ENCODE results near the gene WDTC1. TPM values are rescaled to one million over a fixed set of nuclear protein-coding genes. Genes with fewer than 3 reads are reported as not detected.

The WDTC1 gene
- total and polyA plus RNA-seq, 2 of the 8 experiments (the other 6 are each of a cell fraction or from before 2014, with no cell fraction given): 7.5 to 18.7 TPM

GRCh38 chr1:27348861-27349783 is 114.7 kb downstream of the WDTC1 start:
- Histone ChIP-seq H3K4me3 (ENCODE audit: extremely low read depth in 1 of 4, insufficient read depth in 2 of 4, low read depth in 3 of 4, low read length in 4 of 4) (peak overlapping the region; percentile 47 to 63 (median 51)), H3K23me2 (ENCODE audit: low read depth, low read length) (peaks cover 23% of the 10 kb centered on the region), H3K4me2 (ENCODE audit: insufficient read depth in 1 of 2, low read depth in 2 of 2, low read length in 2 of 2) (peak overlapping the region; percentile 77 to 83), H3K23ac (ENCODE audit: insufficient read length) (no peak overlapping the region), H4K8ac (ENCODE audit: extremely low read depth, insufficient read depth, low read length) (peak overlapping the region; percentile 62), H4K91ac (replicated peaks; ENCODE audit: insufficient read length, low read length) (peak overlapping the region; percentile 85), H2BK15ac (ENCODE audit: low read length) (no peak overlapping the region), H3K9ac (replicated peaks in 1 of 4; ENCODE audit: extremely low read depth in 1 of 4, low read depth in 3 of 4, low read length in 3 of 4) (peak overlapping the region in 2 of 4 experiments; percentile 13 to 37; a peak in 4 of 7 replicates), H3K79me1 (ENCODE audit: low read depth, low read length) (no peaks in the 10 kb centered on the region), H2AK5ac (ENCODE audit: low read depth, low read length) (no peak overlapping the region), H3K36me3 (ENCODE audit: control insufficient read depth in 2 of 4, insufficient read depth in 4 of 4, low read length in 3 of 4) (0 out of 8 replicates have a peak, but pooled peaks cover 0 to 3% (median 0%) of the 10 kb centered on the region in 4 experiments), H3K4ac (replicated peaks; ENCODE audit: insufficient read length, low read depth, low read length) (no peak overlapping the region), H3K14ac (ENCODE audit: insufficient read length) (no peak overlapping the region), H3K27me3 (replicated peaks in 1 of 4; ENCODE audit: control insufficient read depth in 3 of 4, extremely low read depth in 1 of 4, insufficient read depth in 3 of 4, low read length in 3 of 4) (peaks cover 0 to 8% (median 6%) of the 10 kb centered on the region in 4 experiments; a peak in 5 of 7 replicates), H4K20me1 (replicated peaks in 1 of 2; ENCODE audit: control insufficient read depth in 1 of 2, insufficient read depth in 2 of 2, low read length in 2 of 2) (peaks cover 0 to 9% of the 10 kb centered on the region in 2 experiments), H2BK120ac (replicated peaks; ENCODE audit: low read depth, low read length) (no peak overlapping the region), H2BK5ac (ENCODE audit: low read depth, low read length) (peak overlapping the region; percentile 39; the same call in 1 of the 2 replicates), H3K18ac (ENCODE audit: extremely low read depth, low read length) (peak overlapping the region; percentile 93), H2BK20ac (ENCODE audit: low read length) (peak overlapping the region; percentile 3; the same call in 1 of the 2 replicates), H4K5ac (ENCODE audit: insufficient read length, low read depth, low read length) (no peak overlapping the region), H3K79me2 (ENCODE audit: control insufficient read depth in 1 of 2, insufficient read depth in 2 of 2, low read length in 2 of 2) (peaks cover 0 to 4% of the 10 kb centered on the region in 2 experiments; a peak in 1 of 4 replicates), H2AFZ (ENCODE audit: low read length) (no peak overlapping the region), H3K9me3 (ENCODE audit: insufficient read depth in 2 of 2, low read depth in 1 of 2, low read length in 1 of 2) (no peaks in the 10 kb centered on the region), H3K4me1 (replicated peaks in 1 of 4; ENCODE audit: control insufficient read depth in 3 of 4, insufficient read depth in 4 of 4, low read length in 3 of 4) (peaks cover 0 to 20% (median 8%) of the 10 kb centered on the region in 4 experiments; a peak in 6 of 7 replicates), H3K27ac (ENCODE audit: low read depth, low read length) (no peak overlapping the region), H3K56ac (replicated peaks; ENCODE audit: insufficient read length, low read depth, low read length) (no peak overlapping the region), H2BK12ac (ENCODE audit: low read depth, low read length) (no peak overlapping the region)
- ChIA-PET CTCF (ENCODE audit: partially characterized antibody) (interaction anchor here (0.6 to 28.8 kb wide), 15 partner anchors 8 to 728 kb away, joined by 3 to 625 read pairs (median 7); partner anchors contain the start of genes CD164L2, FCN3, GPR3 and MAP3K6), POLR2A (ENCODE audit: partially characterized antibody) (interaction anchor here (0.7 to 10.9 kb wide), 18 partner anchors 9 to 297 kb away, joined by 3 to 101 read pairs (median 4); partner anchors contain the start of genes MAP3K6, SYTL1 and TMEM222)
- FAIRE-seq: no peak
- peak in 1 of 2 experiments; percentile 86 for DNase-seq (ENCODE audit: low read depth in 1 of 2, low spot score in 2 of 2)
- WGBS, 2 experiments (ENCODE audit: extremely low coverage in 1 of 2, insufficient coverage in 1 of 2, insufficient read length in 1 of 2, insufficient replicate concordance in 2 of 2, low coverage in 1 of 2, low lambda C conversion rate in 2 of 2, missing lambda C conversion rate in 1 of 2): 20% methylated on average over 26 of the region's 51 CpGs; no CpG with 5 or more reads in 1 of the 2 experiments
- TF ChIP-seq ASH2L (IDR thresholded peaks at IDR 0.05; ENCODE audit: low read length) (peak; percentile 21), EGR1 (IDR thresholded peaks at IDR 0.05; ENCODE audit: borderline replicate concordance, low read depth, low read length) (0 out of 2 replicates have a peak, but pooled peaks have one; percentile 47), YY1 (IDR thresholded peaks at IDR 0.05; ENCODE audit: low read depth, low read length) (no peak), RXRA (IDR thresholded peaks at IDR 0.05; ENCODE audit: insufficient read depth, low read depth, low read length) (peak; percentile 89), CHD2 (IDR thresholded peaks at IDR 0.05; ENCODE audit: low read length) (0 out of 2 replicates have a peak, but pooled peaks have one; percentile 19), TBP (IDR thresholded peaks at IDR 0.05; ENCODE audit: low read depth, low read length) (peak; percentile 34; the same call in 1 of the 2 replicates), SUZ12 (IDR thresholded peaks at IDR 0.05; ENCODE audit: low read length) (no peak), SIRT6 (IDR thresholded peaks at IDR 0.05; ENCODE audit: low read length) (no peak), NANOG (IDR thresholded peaks at IDR 0.05; ENCODE audit: insufficient read depth, low read depth, low read length, poor library complexity, severe bottlenecking) (no peak)
- TF ChIP-seq, protein P1, sequence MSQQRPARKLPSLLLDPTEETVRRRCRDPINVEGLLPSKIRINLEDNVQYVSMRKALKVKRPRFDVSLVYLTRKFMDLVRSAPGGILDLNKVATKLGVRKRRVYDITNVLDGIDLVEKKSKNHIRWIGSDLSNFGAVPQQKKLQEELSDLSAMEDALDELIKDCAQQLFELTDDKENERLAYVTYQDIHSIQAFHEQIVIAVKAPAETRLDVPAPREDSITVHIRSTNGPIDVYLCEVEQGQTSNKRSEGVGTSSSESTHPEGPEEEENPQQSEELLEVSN (IDR thresholded peaks at IDR 0.05): peak; percentile 83
